Stimulated activated CD8-positive, alpha-beta memory T cell treated with anti-CD3 and anti-CD28 coated beads, Interleukin-4, amount 100 ng/mL, for 1 hour (primary cell): ENCODE data around the gene RAB29.
"Not testable (repeated sequence)": the region's sequence is repeated elsewhere in the genome, so short reads cannot be mapped to it uniquely, and the experiment has no call there.

Experiments used
- DNase-seq, 2 donors: peaks; one replicate each; pipeline ENCODE4 v3.0.0-alpha.2; 2020; ENCODE audit warnings: low read depth in 2 of 2, low spot score in 1 of 2

RAB29 gene, protein sequence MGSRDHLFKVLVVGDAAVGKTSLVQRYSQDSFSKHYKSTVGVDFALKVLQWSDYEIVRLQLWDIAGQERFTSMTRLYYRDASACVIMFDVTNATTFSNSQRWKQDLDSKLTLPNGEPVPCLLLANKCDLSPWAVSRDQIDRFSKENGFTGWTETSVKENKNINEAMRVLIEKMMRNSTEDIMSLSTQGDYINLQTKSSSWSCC

DNA sequence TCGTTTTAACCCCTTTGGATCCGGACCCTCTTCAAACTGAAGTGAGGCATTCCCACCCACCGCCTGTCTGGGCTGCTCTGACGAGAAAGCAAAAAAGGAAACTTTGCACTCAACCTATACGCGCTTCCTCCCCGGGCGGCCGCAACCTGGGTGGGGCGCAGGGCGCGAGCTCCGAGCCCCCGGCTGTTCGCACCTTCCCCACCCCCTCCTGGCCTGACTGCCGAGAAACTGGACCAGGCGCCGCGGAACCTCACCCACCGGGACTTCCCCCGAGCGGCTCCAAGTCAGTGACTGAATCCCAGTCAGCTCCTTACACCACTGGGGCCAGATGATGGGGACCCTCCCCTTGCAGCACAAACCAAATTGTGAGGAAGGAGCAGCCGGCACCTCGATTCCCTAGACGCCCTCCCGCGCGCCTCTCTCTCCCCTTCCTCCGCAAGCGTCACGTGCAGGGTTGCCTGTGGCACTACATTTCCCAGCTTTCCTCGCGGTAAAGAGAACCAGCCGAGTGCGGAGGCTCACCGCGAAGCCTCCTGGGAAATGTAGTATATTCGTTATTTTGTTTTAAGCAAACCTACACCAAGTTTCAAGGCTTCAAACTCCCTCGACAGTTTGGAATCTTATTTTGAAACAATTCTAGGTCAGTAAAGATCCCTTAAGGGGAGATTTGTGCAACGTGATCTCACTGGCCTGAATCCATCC, at the start of gene RAB29:
TSS of gene RAB29 (minus strand) at position 468 of the 702 bp plus-strand sequence. CDS start 526 bp downstream, outside the sequence.
- peak; percentile 56 to 70 for DNase-seq

DNA sequence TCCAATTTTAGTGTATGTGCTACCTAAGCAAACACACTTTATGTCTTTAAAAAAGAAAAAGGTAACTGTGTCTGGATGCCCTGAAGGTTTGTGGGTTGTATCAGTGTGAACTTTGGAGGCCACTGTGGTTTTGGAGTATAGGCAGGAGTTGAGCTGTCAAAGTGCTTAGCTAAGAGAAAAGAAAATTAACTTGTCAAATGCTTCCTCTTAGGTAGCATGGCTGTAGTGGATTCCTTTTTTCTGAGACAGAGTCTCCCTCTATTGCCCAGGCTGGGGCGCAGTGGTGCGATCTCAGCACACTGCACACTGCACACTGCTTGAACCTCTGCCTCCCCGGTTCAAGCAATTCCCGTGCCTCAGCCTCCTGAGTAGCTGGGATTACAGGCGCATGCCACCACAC, 48.9 kb upstream of the RAB29 start:
- DNase-seq: no peak

DNA sequence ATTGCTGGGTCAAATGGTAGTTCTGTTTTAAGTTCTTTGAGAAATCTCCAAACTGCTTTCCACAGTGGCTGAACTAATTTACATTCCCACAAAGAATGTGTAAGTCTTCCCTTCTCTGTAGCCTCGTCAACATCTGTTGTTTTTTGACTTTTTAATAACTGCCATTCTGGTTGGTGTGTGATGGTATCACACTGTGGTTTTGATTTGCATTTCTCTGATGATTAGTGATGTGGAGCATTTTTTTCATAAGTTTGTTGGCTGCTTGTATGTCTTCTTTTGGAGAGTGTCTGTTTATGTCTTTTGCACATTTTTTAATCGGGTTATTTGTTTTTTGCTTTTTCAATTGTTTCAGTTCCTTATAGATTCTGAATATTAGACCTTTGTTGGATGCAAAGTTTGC, 48.0 kb upstream of the RAB29 start:
- not testable (repeated sequence) for DNase-seq

DNA sequence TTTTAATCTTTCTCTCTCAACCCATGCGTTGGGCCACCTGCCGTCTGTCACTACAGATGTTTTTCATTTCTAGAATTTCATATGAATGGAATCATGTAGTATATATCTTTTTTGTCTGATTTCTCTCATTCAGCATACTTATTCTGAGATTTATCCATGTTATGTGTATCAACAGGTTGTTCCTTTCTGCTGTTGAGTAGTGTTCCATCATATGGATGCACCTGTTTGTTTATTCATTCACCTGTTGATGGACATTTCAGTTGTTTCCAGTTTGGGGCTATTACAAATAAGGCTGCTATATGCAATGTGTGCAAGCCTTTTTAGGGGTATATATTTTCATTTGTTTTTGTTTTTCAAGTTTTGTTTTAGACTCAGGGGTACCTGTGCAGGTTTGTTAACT, 47.1 kb upstream of the RAB29 start:
- no peak for DNase-seq

DNA sequence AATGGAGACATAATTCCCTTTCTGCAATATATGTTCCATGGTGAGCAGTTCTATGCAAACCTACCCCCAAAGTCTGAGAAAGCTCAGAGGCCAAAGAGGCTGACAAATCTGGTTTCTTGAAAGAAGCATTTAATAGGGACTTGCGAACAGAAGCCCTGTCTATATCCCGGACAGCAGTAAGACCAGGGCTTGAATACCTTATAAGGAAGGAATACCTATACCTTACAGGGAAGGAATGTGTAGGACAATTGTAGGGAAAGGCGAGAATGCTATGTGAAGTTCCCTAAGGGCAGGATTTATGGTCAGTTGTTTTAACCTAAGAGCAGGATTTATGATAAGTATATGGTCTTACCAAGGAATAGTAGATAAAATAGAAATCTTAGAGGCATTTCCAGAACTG, 42.7 kb upstream of the RAB29 start:
- DNase-seq: no peak

DNA sequence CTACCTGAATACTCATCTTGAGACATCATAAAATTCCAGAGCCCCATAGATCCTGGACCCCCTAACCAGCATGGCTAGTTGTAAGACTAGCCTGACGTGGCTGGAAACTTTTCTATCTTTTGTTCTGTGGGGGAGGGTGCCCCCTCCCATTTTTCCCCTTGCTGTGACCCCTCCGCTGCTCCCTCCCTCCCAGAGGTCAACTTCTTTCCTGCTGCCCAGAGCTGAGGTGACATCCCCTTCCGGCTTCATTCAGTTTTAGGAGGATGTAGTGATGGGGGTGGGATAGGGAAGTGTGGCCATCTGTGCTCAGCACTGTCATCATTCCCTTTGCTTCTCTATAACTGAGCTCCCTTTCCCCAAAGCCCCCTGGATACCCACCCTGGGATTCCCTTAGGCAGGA, 42.1 kb upstream of the RAB29 start:
- no peak for DNase-seq

DNA sequence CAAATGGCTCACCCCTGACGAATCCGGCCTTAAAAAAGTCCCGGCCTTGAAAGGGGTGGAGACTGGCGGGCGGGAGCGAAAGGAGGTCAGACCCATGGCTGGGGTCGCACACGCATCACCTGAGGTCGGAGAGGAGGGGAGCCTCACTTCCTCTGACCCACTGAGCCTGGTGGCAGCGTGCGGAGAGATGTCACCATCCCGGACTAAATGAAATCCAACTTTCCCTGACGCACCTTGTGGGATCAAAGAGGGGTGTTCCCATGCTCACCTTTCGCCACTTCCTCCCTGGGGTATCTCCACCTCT, 38.4 kb upstream of the RAB29 start:
- no peak for DNase-seq

DNA sequence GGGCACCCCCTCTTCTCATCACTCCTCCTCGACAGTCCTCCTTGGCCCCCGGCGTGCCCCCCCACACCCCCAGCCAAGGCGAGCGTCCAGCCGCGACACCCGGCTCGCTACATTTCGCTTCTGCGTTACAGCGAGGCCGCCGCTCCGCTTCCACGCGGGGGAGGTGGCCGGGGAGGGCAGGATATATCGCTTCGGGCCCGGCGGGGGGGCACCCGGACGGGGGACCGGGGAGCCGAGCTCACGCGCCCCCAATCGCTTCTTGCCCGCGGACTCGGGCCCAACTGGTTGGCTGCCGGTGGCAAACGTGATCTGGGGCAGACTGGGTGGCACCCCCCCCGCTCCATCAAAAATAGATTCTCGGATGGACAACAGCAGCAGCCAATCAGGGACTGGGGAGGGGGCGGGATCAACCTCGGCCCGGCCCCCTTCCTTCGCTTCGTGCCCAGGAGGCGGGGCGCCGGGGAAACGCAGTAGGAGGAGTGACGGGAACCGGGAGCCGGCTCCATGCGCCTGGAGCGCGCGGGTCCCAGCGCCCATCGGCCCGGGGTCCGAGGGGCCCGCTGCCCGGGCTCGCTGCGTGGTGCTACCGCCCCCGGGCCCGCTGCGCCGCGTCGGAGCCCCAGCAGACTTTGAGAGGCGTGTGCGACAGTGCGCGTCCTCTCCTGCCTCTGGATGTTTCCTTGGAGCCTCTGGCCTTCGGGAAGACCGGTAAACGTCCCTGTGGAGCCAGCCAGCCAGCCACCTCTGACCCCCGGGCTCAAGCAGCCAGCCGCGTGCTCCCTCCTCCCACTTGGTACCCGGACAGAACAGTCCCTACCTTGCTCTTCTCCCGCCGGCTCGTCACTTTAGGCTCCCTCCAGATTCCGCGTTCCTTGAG, 37.8 kb upstream of the RAB29 start, which contains the start of gene SLC41A1:
TSS of gene SLC41A1 (minus strand) at position 321 of the 877 bp plus-strand sequence. CDS start 2,757 bp downstream, outside the sequence.
- DNase-seq: peak; percentile 76 to 87

DNA sequence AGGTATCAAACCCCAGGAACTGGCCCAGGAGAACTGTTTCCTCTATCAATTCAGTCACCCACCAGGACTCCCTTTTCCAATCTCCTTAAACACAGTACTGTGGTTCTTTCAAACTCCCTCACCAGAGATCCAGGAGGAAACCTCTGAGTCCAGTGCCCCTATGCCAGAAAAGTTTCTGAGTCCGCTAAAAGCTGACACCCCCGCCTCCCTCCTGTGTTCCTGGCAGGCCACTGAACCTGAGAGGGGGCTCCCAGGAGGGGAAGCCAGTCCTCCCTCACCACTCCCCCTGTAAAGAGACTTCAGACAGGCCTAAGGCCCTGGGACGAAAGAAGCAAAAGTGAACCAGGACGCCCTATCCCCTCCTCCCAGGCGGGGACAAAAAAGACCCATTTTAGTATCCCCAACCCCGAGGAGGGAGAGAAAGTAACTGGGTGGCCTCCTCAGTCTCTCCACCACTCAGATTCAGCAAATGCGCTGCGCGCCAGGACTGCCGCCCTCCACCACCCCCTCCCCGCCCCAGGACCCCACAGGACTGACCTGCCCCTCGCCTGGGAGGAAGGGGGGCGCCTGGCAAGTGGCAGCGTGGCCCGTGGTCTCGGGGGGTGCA, 37.1 kb upstream of the RAB29 start:
- no peak for DNase-seq

DNA sequence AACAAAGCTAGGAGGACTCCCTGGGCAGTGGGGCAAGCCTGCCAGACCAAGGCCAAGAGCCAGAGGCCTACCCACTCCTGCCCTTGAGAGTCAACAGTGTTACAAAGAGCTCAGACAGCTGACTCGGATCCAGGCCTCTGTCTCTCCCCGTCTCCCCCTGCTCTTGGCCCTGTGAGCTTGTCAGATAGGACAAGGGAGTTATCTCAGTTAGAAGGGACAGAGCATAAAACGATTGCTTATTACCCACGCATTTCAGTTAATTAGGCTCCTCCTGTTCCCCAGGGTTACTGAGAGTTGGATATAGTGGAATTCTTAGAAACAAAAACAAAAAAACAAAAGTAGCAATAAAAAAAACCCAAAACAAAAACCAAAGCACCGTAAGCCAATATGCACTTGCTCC, 36.4 kb upstream of the RAB29 start:
- DNase-seq: no peak

DNA sequence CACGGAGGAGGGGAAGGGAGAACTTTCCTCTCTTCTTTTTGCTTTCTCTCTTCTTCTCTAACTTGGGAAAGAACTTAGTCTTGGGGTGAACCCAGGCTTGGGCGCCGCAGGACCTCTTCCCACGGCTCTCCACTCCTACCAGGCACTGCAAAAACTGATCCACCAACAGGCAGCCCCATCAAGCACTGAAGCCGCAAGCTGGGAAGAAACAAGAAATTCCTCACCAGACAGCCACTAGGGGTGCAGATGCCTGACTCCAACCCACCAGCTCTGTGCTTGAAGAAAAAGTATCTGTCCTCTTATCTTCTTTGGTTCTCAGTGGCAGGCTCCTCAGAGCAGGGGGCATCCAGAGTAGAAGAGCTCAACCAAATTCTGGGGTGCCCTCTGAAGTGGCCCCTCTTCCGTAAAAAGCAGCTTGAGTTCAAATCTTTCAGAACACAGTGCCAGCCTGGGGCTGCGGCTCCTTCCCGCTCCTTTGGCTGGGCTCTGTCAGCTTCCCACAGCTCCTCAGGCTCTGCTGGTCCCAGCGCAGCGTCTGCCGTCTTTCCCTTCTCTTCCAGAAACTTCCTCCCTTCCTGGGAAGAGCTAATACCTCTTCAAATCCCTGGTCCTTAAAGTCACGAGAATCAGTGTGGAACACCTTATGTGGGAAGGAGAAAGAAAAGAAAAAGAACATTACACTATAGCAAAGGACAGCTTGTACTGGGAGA, 35.3 kb upstream of the RAB29 start:
- no peak for DNase-seq

DNA sequence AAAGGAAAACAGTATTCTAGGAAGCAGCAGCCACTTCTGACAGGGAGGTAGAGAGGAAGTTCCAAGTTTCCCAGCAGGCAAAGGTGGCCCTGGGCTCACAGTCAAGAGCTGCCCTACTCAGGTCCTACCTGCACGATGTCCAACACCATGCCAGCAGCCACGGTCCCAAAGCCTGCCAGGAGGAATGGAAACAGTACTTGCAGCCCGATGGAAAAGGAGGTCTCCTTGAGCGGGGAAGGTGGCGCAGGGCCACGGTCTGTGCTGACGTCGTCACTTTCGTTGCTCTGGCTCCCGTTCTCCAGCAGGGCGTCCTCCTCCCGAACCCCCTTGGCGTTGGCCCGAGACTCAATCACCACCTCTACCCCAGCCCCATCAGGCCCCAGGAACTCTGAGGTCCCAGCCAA, 34.7 kb upstream of the RAB29 start:
- DNase-seq: no peak

DNA sequence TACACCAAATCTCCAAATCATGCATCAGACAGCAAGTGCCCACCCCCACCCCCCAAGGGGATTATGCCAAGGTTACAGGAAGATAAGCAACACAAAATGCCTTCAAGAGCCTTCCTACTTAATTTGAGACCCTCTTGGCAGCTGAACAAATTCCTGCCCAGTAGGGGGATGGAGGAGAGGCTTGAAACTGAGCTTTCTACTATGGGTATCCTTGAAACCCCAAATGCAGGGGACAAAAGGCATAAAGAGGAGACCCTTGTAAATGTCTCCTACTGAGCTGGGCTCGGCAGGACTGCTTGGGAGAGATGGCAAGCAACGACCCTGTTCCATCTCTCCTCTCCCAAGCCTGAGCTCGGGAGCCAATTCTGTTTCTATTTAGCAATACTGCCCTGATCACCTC, 34.2 kb upstream of the RAB29 start:
- DNase-seq: no peak

DNA sequence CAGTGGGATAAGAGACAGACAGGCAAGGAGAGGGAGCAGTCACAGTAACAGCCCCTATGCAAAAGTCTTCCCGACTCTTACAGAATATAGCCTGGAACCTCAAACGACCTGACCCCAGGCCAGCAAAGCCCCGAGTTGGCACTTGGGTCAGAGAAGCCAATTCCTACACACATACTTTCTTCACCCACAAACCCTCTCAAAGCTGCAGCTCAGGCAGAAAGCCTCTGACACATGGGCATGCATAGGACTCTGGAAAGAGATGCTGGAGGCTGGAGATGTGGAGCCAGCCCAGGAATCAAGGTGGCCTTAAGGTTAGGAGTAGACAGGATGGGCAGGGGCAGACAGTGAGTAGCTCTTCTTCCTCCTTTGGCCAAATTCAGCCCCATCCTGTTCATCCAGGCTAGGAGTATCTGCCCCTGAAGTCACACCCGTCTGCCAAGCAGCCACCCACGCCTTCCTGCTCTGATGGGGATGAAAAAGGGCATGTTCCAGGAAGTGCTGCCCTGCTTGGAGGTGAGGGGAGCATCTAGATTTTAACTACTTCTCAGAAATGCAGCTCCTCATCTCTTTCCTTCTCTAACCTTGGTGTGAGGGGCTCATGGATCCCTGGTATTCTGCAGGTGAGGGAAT, 29.9 kb upstream of the RAB29 start:
- no peak for DNase-seq

DNA sequence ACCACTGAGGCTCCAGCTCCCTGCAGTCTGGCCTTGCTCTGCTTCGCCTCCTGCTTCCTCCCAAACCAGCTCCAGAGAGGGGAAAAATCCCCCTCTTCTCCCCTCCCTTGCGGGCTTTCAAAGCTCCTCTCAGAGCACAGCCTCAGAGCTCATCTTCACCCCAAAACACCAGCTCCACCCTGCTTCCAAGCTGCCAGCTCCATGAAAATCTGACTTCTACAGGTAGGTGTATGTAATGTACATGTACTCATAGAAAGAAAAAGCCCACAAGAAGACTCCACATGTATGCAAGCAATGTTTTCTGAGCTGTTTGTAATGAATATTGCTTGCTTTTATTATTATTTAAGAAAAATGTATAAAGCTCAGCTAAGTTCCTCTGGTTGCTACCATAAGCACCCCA, 29.3 kb upstream of the RAB29 start:
- no peak for DNase-seq

DNA sequence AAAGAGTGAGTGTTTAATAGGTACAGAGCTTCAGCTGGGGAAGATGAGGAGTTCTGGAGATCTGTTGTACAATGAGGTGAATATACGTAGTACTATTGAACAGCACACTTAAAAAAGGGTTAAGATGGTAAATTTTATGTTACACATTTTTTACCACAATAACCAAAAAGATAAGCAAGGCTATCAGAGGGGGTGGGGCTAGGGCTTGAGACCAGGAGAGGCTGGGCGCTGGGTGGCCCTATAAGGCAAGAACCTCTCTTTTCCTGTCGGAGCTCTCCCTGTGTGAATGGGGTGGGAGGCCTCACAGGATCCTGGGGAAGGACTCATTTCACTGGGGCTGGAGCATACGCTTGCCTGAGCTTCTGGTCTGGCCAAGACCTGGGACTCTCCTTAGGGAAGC, 28.7 kb upstream of the RAB29 start:
- DNase-seq: no peak

DNA sequence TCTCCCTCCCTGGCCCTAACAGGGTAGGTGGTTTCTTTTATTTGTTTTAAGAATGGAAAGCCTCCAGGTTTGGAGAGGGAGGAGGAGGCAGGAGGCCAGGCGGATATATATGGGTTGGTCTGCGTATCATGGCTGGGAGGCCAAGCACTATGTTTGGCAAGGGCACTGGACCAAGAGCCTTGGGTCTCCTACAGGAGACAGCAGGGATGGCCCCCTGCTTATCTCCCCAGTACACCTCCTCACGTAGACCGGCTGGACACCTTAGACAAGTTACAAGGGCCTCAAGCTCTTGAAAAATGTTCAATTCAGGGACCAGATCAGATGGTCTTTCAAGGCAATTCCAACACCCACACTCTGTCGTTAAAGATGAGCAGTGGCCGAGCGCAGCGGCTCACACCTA, 26.8 kb upstream of the RAB29 start:
- no peak for DNase-seq

DNA sequence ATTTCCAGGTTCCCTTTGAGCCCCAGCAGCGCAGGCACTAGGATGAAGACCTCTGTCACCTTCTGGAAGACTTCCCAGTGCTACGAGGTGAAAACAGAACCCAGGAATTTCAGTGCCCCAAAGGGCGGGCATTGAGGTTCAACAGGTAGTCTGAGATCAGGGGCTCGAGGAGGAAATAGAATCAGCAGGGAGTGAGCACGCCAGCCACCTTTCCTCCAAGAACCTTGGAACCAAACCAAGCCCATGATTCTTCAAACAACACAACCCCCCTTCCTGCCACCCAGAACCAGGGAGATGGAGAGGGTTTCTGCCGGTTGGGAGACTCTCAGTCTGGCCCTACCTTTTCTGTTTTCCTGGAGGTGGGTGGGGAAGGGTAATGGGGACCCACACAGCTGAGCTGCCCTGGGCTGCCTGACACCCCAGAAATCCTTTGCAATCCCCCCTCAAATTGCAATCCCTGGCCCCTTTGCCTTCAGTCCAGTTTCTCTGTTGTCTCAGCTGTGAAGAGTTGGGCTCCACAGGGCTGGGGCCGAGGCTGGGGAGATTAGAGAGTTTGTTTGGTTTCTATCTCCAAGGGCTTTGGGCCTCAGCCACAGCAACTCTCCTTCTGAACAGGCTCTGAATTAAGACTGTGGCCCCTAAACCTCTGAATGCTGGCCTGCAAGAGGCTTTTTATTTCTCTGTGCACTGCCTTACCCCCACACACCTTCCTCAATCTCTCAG, 25.9 kb upstream of the RAB29 start:
- no peak for DNase-seq

DNA sequence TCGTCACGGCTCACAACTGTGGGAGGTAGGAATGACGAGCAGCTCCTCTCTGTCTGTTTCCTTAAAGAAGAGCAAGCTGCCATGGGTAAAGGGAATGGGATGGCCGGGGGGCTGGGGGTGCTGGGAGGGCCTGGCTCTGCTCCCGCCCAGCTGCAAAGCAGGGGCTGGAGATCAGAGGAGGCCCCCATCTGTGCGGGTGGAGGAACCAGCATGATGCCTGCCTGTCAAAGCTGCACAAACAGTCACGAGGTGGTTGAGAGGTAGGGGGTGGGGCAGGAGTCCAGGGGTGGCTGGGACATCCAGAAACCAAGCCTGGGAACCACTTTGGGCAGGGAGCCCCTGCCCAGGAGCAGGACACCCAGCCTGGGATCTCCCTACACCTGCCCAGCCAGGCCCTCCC, 25.1 kb upstream of the RAB29 start:
- no peak for DNase-seq

DNA sequence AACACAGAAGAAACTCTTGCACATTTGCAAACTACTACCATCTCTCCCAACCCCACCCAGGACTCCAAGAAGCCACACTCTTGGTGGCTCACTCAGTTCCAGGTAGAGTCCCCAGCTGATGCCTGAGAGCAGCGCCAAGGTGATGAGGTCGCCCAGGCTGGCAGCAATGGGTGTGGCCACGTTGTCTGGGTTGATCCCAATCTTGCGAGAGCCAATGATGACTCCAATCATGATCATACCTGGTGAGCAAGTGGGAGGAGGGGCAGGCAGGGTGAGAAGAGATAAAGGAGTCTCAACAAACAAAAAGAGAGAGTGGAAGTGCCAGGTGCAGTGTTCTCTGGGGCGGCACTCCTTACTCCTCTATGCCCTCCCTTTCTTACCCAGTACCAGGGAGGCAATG, 23.3 kb upstream of the RAB29 start:
- DNase-seq: no peak
